ENCODE results near the gene DYNLL2.

DNA sequence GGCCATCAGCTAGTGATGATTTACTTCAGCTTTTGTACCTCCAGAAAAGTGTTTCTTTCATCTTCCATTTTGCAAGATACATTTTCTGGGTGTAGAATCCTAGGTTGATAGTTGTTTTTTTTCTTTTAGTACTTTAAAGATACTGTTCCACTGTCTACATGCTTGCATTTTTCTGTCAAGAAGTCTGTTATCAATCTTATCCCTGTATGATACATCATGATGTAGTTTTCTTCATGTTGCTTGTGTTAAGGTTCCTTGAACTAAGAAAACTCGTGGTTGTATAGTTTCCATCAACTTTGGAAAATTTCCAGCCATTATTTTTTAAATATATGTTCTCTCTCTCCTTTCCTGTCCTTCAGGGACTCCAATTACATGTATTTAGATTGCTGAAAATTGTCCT is 24.1 kb downstream of the DYNLL2 start:
- TF ChIP-seq, protein P1, sequence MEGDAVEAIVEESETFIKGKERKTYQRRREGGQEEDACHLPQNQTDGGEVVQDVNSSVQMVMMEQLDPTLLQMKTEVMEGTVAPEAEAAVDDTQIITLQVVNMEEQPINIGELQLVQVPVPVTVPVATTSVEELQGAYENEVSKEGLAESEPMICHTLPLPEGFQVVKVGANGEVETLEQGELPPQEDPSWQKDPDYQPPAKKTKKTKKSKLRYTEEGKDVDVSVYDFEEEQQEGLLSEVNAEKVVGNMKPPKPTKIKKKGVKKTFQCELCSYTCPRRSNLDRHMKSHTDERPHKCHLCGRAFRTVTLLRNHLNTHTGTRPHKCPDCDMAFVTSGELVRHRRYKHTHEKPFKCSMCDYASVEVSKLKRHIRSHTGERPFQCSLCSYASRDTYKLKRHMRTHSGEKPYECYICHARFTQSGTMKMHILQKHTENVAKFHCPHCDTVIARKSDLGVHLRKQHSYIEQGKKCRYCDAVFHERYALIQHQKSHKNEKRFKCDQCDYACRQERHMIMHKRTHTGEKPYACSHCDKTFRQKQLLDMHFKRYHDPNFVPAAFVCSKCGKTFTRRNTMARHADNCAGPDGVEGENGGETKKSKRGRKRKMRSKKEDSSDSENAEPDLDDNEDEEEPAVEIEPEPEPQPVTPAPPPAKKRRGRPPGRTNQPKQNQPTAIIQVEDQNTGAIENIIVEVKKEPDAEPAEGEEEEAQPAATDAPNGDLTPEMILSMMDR (IDR thresholded peaks at IDR 0.05) = no peak
- no peak for TF ChIP-seq POLR2A (IDR thresholded peaks at IDR 0.05)

Data from esophagus squamous epithelium (tissue), 4 donors.